ENCODE results near the gene MVB12B.

GRCh38 chr9:126456441-126457174 lies 130.0 kb downstream of the MVB12B start:
- TF ChIP-seq REST (IDR thresholded peaks at IDR 0.05; ENCODE audit: insufficient read depth in 1 of 2, low read depth in 2 of 2, low read length in 2 of 2), result no peak
- no peak for TF ChIP-seq POLR2AphosphoS5 (IDR thresholded peaks at IDR 0.05; ENCODE audit: low read depth, low read length)
- TF ChIP-seq SIN3A (IDR thresholded peaks at IDR 0.05; ENCODE audit: borderline replicate concordance, insufficient read depth, low read length), result no peak
- no peak for TF ChIP-seq TAF1 (IDR thresholded peaks at IDR 0.05; ENCODE audit: borderline replicate concordance, insufficient read depth, low read length)
- no peak for TF ChIP-seq FOXP2 (optimal IDR thresholded peaks at IDR 0.05; ENCODE audit: borderline replicate concordance, extremely low read depth, extremely low read length, insufficient read depth)

Measured in PFSK-1 (cell line).